GM13977 (cell line): ENCODE results near the gene CHRND.
A peak's percentile ranks its signal among the peaks of the same experiment; 100 is the strongest.

Experiments
- DNase-seq: peaks from one replicate; pipeline ENCODE4 v3.0.0; 2012; ENCODE audit warnings: low spot score
- CTCF ChIP-seq: IDR thresholded peaks from 2 replicates; pipeline ENCODE4 v1.5.1; 2012; ENCODE audit warnings: mild to moderate bottlenecking, control low read depth; ENCODE audit not compliant: insufficient read depth; ENCODE audit errors: extremely low read depth, missing control alignments
- in situ Hi-C: fragments of 300-500 bp; cut with MboI; formaldehyde crosslinking; loops from one replicate; pipeline ENCODE4 v1.12.0; 2022; ENCODE audit warnings: low sequenced_read_pairs, low pct_unique_long_range_greater_than_20kb, mixed read lengths, inconsistent platforms; ENCODE audit not compliant: unreplicated experiment

CHRND gene

GRCh38 chr2:232484628-232485347 lies 41.2 kb upstream of the CHRND start:
- TF ChIP-seq CTCF = no peak
- no peak for DNase-seq
- in situ Hi-C loops = no loop called here

GRCh38 chr2:232485348-232485756 lies 40.6 kb upstream of the CHRND start:
- DNase-seq = no peak
- in situ Hi-C loops = no loop called here
- no peak for TF ChIP-seq CTCF

- no peak for DNase-seq
- no peak for TF ChIP-seq CTCF
- in situ Hi-C loops = no loop called here
Measured at GRCh38 chr2:232485757-232486557, 40.0 kb upstream of the CHRND start.

- no peak for TF ChIP-seq CTCF
- in situ Hi-C loops = no loop called here
- no peak for DNase-seq
Measured at GRCh38 chr2:232486558-232487384, 39.2 kb upstream of the CHRND start.

- DNase-seq = peak; percentile 63
- no peak for TF ChIP-seq CTCF
- in situ Hi-C loops = no loop called here
Measured at GRCh38 chr2:232487385-232488096, 38.4 kb upstream of the CHRND start, which contains the start of gene ECEL1. TSS of gene ECEL1 (minus strand) at chr2:232487834. CDS start at chr2:232486653, 1,181 bp downstream.
